K562 (cell line): ENCODE data around the gene IRAG1. TPM values are rescaled to one million over a fixed set of nuclear protein-coding genes. Genes with fewer than 3 reads are reported as not detected.

Experiments used
- FOXK2 ChIP-seq, 2 experiments: fragments of 450-650 bp; IDR thresholded peaks in 1 of 2; conservative IDR thresholded peaks in 1 of 2; 2 replicates each; pipeline ENCODE4 v1.6.1; 2016; ENCODE audit warnings: low read depth in 2 of 2, mild to moderate bottlenecking in 1 of 2
- HDAC1 ChIP-seq, 2 experiments: fragments of 450-650 bp; IDR thresholded peaks; 2 replicates each; pipeline ENCODE4 v1.6.1; 2016 to 2017; ENCODE audit warnings: inconsistent platforms in 1 of 2, mild to moderate bottlenecking in 1 of 2, moderate library complexity in 1 of 2
- JUND ChIP-seq, 2 experiments: IDR thresholded peaks; 2 replicates in 1 of 2; 3 replicates in 1 of 2; pipeline ENCODE4 v1.6.1; 2011; ENCODE audit warnings: borderline replicate concordance in 2 of 2, low read depth in 2 of 2, low read length in 2 of 2, improper control_type of control experiment in 1 of 2, missing biosample characterization in 1 of 2, missing genetic modification characterization in 1 of 2, missing genetic modification reagents in 1 of 2
- KLF13 ChIP-seq: fragments of 450-650 bp; IDR thresholded peaks from 2 replicates; pipeline ENCODE4 v1.6.1; 2016; ENCODE audit warnings: missing genetic modification characterization, low read depth, mild to moderate bottlenecking, missing compliant biosample characterization, moderate library complexity, borderline replicate concordance
- MLLT1 ChIP-seq, 2 experiments: fragments of 450-650 bp; IDR thresholded peaks; 2 replicates each; pipeline ENCODE4 v1.6.1; 2016
- SMARCE1 ChIP-seq: fragments of 450-650 bp; IDR thresholded peaks from 2 replicates; pipeline ENCODE4 v1.7.1; 2016; ENCODE audit warnings: mild to moderate bottlenecking
- VEZF1 ChIP-seq: fragments of 200-800 bp; sonication (Bioruptor generic); IDR thresholded peaks from 2 replicates; pipeline ENCODE4 v1.6.1; 2017; ENCODE audit warnings: missing genetic modification characterization, missing compliant biosample characterization
- ZEB2 ChIP-seq: fragments of 450-650 bp; IDR thresholded peaks from 2 replicates; pipeline ENCODE4 v1.6.1; 2016
- ZNF449 ChIP-seq: fragments of 250-450 bp; sonication (Bioruptor Pico); IDR thresholded peaks from 2 replicates; pipeline ENCODE4 v1.8.0; 2022; ENCODE audit warnings: moderate library complexity, mild to moderate bottlenecking, inconsistent platforms
- polyA plus RNA-seq, 8 experiments: library from polyadenylated mRNA; depleted of rRNA in 4 of 8; stranded (reverse) in 5 of 8; unstranded in 3 of 8; fragments of >200 nt; fragmentation: Nextera tagmentation in 2 of 8; fragmentation: Illumina TruSeq in 1 of 8; extraction: Ambion mirVana in 2 of 8; extraction: Trizol in 1 of 8; gene quantifications; 2 replicates each; pipeline versions ENCODE4 v1.2.1 to v1.2.3, GENCODE V29; 2011 to 2014; ENCODE audit warnings: inconsistent platforms in 1 of 8, missing spikeins in 1 of 8
- total RNA-seq, 7 experiments: library from RNA; depleted of rRNA in 6 of 7; stranded (reverse); fragments of >200 nt in 6 of 7; fragmentation: Illumina TruSeq in 2 of 7; extraction: Trizol in 2 of 7; gene quantifications; 2 replicates each; pipeline versions ENCODE4 v1.2.1 to v1.2.3, GENCODE V29; 2011 to 2021; ENCODE audit warnings: low replicate concordance in 1 of 7
- TF ChIP-seq, protein P1 (sequence below): fragments of 250-450 bp; sonication (Bioruptor Pico); IDR thresholded peaks from 2 replicates; pipeline ENCODE4 v1.5.0; 2021; ENCODE audit warnings: mild to moderate bottlenecking, moderate library complexity
- TF ChIP-seq, protein P2 (sequence below): sonication (generic); formaldehyde crosslinking; IDR thresholded peaks from 2 replicates; pipeline ENCODE4 v1.8.1; 2023; ENCODE audit warnings: missing genetic modification reagents, mild to moderate bottlenecking, borderline replicate concordance

The IRAG1 gene
- total and polyA plus RNA-seq, 9 of the 15 experiments (the other 6 are each of a cell fraction or from before 2014, with no cell fraction given) = 0.01 to 0.22 (median 0.09) TPM; not detected in 1

DNA sequence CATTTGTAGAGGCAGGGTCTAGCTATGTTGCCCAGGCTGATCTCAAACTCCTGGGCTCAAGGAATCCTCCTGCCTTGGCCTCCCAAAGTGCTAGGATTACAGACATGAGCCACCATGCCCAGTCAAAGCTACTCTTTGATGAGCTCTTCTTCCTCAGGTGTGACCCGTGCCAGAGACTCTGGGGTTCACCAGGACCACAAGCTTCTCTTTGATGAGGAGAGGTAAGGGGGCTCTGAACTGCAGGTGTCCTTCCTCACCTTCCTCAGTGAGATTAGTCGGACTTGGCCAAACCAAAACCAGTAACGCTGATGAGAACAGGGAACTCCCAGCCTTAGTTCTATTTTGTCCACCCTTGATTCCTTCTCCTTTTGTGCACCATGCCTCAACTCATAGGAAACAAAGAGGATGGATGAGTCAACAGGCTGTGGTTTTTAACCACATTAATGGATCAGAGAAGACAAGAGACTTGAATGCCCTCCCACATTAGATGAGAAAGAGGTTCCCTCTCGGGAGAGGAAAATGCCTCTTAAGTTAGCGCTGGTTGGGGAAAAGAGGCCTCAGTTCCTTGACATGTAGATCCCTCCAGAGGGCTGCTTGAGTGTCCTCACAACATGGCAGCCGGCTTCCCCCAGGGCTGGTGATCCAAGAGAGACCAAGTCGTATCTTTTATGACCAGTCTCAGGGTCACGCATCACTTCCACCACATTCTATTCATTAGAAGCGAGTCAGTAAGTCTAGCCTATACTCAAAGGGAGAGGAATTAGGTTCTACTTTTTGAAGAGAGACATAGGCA, 31.8 kb upstream of the IRAG1 start (continued):
- TF ChIP-seq, protein P1, sequence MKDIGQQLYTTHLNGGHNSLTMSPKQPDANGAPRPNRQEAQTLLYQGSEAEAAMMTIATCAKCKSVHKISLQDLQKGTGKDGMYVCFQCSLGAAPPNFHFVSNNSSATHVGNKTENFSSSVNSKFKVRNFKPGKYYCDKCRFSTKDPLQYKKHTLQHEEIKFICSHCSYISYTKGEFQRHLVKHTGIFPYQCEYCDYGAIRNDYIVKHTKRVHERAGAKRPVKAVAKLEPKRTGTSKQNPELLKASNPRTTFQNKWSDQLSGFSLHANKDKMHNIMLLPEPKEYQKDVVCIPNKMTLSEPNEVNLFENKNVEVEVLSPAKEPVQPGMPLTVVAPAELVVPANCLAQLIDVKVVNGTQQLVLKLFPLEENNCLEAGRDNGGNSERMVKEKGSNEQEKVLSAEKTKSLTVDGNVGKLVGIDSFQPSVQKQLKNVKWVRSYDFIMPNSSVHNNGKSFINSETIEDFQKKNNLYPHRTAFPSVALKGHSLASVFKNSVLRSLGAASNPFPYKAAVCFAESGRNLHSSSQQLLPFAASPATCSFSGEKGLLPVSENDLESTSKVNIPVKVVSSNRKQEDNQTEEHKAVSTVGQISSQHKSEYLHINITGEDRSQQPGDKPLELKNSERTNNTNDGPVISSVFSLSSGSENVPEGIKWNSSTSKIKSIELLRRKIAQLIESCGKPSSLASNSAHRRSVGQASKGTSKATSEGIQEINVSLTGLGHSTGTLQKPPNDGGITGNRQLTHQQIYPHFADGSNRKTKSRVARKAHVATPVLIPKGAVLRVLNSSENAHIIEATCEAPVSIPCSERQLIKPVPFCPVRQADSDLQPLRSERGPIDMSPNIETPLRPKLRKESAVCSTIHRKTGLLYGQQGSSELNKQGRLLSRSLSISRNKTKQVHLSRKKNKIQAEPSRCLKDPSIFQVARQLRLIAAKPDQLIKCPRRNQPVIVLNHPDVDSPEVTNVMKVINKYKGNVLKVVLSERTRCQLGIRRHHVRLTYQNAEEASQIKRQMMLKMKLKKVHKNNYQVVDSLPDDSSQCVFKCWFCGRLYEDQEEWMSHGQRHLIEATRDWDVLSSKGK (CRISPR knock-in tag) = no peak
- TF ChIP-seq ZNF449 (CRISPR knock-in tag) (no peak), HDAC1 (IDR thresholded peaks at IDR 0.05) (no peak), MLLT1 (IDR thresholded peaks at IDR 0.05) (peak in 1 of 2 experiments; percentile 79; a peak in 2 of 4 replicates), VEZF1 (CRISPR knock-in tag) (0 out of 2 replicates have a peak, but pooled peaks have one; percentile 24), KLF13 (tag) (no peak), SMARCE1 (peak; percentile 80; the same call in 1 of the 2 replicates), ZEB2 (no peak; the same call in 1 of the 2 replicates), FOXK2 (conservative IDR thresholded peaks at IDR 0.05 in 1 of 2, IDR thresholded peaks at IDR 0.05 in 1 of 2; ENCODE audit: low read depth in 2 of 2) (no peak), JUND (IDR thresholded peaks at IDR 0.05; ENCODE audit: borderline replicate concordance, low read depth, low read length) (peak; percentile 87), JUND (tag; IDR thresholded peaks at IDR 0.05; ENCODE audit: borderline replicate concordance, low read depth, low read length) (peak; percentile 84; the same call in 2 of the 3 replicates)
- TF ChIP-seq, protein P2, sequence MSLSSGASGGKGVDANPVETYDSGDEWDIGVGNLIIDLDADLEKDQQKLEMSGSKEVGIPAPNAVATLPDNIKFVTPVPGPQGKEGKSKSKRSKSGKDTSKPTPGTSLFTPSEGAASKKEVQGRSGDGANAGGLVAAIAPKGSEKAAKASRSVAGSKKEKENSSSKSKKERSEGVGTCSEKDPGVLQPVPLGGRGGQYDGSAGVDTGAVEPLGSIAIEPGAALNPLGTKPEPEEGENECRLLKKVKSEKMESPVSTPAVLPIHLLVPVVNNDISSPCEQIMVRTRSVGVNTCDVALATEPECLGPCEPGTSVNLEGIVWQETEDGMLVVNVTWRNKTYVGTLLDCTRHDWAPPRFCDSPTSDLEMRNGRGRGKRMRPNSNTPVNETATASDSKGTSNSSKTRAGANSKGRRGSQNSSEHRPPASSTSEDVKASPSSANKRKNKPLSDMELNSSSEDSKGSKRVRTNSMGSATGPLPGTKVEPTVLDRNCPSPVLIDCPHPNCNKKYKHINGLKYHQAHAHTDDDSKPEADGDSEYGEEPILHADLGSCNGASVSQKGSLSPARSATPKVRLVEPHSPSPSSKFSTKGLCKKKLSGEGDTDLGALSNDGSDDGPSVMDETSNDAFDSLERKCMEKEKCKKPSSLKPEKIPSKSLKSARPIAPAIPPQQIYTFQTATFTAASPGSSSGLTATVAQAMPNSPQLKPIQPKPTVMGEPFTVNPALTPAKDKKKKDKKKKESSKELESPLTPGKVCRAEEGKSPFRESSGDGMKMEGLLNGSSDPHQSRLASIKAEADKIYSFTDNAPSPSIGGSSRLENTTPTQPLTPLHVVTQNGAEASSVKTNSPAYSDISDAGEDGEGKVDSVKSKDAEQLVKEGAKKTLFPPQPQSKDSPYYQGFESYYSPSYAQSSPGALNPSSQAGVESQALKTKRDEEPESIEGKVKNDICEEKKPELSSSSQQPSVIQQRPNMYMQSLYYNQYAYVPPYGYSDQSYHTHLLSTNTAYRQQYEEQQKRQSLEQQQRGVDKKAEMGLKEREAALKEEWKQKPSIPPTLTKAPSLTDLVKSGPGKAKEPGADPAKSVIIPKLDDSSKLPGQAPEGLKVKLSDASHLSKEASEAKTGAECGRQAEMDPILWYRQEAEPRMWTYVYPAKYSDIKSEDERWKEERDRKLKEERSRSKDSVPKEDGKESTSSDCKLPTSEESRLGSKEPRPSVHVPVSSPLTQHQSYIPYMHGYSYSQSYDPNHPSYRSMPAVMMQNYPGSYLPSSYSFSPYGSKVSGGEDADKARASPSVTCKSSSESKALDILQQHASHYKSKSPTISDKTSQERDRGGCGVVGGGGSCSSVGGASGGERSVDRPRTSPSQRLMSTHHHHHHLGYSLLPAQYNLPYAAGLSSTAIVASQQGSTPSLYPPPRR (CRISPR knock-in tag) = 0 out of 2 replicates have a peak, but pooled peaks have one; percentile 38
